ENCODE data around the gene ELP5.

Gene ELP5, protein sequence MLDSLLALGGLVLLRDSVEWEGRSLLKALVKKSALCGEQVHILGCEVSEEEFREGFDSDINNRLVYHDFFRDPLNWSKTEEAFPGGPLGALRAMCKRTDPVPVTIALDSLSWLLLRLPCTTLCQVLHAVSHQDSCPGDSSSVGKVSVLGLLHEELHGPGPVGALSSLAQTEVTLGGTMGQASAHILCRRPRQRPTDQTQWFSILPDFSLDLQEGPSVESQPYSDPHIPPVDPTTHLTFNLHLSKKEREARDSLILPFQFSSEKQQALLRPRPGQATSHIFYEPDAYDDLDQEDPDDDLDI

DNA sequence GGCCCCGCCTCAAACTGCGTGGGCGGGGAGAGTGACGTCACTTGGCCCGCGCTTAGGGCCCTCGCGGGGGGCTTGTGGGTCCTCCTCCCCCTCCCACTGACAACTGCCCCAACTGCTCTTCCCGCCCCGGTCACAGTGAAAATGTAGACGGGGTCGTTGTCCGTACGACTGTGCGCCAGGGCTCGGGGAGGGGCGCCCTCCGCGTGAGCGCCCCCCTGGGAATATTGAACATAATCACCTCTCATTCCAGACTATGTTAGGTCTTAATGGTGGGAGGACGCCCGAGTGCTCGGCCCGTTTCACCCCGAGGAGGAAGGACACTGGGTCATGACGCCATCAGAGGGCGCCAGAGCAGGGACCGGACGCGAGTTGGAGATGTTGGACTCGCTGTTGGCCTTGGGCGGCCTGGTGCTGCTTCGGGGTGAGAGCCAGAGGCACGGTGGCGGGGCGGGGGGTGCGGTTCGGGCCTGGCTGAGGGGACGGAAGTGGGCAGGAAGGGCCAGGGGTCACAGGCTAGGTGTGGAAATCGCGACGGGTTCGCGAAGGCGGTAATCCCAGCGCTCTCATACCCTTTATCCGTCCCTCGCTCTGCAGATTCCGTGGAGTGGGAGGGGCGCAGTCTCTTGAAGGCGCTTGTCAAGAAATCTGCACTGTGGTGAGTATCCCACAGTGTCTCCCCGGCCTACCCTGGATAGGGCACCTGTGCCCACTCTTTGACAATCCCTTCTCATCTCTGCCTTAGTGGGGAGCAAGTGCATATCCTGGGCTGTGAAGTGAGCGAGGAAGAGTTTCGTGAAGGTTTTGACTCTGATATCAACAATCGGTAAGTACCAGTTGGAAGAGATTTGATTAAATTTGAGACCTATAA lies at the start of gene ELP5:
TSS of gene ELP5 (plus strand) at position 40 of the 868 bp plus-strand sequence. CDS start at position 376, 336 bp downstream.
- in situ Hi-C loops (cut with MboI; ENCODE audit: low sequenced_read_pairs), result no loop called here

DNA sequence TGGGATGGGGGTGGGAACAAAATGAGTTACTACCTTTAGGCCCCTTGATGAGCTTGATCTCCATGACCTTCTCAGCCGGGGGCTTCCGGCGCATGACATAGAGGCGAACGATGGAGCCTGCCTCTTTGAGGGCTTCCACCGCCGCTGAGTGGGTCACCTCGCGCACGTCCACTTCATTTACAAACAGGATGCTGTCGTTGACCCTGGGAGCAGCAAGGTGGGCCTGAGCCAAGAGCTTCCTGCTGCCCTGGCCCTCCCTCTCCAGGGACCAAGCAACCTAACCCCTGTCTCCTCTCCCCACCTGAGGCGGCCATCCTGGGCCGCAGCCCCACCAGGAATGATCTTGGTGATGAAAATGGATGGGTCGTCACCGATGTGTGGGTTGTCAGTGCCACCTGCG lies 48.6 kb upstream of the ELP5 start:
- in situ Hi-C loops (cut with MboI; ENCODE audit: low sequenced_read_pairs), result no loop called here

DNA sequence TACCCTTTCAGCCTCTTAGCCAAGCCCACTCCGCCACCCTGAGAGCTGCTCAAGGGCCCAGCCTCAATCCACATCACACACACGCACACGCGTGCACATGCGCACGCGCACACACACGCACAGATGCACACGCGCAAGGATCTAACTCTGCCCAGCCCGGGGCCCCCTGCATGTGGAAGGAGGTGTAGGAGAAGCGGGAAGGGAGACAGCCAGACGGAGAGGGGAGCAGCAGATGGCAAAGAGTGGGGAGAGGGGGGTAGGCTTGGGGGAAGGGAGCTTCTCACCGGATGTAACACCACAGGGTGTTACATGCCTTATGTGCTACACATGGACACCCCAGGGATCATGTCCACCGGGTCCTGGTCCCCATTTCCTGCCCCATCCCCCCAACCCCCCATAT lies 47.7 kb upstream of the ELP5 start:
- in situ Hi-C loops (cut with MboI; ENCODE audit: low sequenced_read_pairs), result no loop called here

DNA sequence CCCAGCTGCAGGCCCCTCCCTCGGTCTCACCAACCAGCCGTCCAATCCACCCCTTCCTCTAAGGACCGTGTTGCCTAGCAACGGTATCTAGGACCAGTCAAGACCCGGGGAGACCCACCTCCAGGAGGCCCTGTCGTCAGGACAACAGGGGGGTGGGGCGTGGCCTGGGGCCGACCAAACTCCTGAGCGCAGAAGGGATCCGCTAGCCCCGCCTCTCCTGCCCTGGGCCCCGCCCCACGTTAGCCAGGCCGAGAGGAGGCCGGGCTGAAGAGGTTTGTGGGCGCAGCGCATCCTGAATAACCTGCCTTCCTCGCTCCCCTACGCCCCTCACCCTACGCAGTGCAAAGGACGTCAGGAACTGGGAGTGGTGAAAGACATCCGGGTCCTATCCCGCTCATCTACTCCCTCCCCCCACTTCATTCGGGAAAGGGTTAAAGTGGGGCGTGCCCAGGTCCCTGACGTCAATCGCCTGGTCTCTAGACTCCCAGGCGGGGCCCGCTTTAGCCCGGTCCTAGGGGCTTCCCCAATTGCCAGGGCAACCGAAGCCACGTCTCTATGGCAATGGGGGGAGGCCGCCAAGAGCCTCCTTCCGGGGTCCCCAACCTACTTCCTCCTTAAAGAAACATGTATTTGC lies 47.1 kb upstream of the ELP5 start:
- in situ Hi-C loops (cut with MboI; ENCODE audit: low sequenced_read_pairs), result no loop called here

DNA sequence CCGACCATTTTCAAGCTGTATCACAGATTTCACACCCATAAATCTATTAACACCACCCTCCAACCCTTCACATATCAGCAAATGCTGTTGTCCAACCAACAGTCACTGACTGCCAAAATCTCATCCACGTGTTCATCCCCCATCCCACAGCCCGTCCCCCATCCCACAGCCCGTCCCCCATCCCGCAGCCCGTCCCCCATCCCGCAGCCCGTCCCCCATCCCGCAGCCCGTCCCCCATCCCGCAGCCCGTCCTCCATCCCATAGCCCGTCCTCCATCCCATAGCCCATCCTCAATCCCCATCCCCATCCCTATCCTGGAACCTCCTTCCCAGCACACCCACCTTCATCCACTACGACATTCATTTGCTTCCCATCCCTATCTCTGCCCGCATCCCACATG lies 46.5 kb upstream of the ELP5 start:
- in situ Hi-C loops (cut with MboI; ENCODE audit: low sequenced_read_pairs), result no loop called here

DNA sequence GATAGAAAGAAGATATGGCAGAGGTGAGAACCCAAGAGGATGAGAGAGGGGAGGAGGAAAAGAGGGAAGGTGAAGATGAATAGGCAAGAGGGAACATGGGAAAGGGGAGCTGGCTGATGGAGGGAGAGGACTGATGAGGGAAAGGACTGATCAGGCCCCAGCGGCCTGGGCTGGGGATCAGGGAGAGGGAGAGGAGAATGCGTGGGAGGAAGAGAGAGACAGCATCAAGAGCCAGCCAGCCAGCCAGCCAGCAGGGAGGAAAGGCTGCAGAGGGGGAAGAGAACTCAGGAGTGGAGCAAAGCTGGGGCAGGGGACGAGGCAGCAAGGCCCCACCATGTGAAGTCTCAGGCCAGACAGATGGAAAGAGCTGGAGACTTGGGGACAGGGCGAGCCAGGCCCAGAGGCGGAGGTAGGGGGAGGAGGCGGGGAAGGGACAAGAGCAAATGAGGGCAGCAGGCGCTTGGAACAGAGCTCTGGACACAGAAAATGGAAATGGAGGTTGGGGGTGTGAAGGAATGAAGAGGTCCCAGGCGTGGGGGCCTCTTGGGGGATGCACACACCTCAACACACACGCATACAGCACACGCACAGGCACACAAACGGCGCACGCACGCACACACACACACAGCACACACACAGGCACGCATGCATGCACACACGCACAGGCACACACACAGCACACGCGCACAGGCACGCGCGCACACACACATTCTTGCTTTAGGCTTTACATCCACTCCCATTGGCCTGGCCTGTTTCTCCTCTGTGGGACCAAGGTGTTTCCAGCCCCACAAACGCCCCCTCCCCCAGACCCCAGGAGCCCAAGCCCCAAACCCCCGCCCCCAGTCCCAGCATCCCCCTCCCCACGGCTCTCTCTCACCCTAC lies 44.7 kb upstream of the ELP5 start:
- in situ Hi-C loops (cut with MboI; ENCODE audit: low sequenced_read_pairs), result no loop called here

DNA sequence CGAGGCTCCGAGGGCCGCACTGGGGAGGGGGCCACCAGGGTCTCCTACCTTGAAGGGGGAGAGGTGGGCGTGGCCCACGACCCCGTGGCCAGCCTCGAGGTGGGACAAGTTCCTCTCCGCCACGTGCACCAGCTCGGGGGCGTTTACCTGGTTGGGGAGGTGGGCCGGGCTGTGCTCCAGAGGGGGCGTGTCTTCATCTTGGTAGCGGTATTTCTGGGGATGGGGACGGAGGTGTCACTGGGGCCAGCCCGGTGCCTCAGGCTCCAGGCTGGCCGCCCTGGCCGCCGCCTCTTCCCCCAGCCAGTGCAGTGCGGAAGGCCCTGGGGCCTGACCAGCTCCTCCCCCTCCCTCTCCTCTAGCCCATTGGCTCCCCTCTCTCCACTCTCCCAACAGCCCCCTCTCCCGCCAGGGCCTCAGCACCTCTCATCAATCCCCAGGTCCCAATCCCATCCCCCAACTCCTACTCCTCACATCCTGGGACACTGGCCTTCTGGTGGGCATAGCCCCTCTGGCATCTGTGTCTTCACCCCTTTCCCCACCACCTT lies 43.9 kb upstream of the ELP5 start:
- in situ Hi-C loops (cut with MboI; ENCODE audit: low sequenced_read_pairs), result no loop called here

DNA sequence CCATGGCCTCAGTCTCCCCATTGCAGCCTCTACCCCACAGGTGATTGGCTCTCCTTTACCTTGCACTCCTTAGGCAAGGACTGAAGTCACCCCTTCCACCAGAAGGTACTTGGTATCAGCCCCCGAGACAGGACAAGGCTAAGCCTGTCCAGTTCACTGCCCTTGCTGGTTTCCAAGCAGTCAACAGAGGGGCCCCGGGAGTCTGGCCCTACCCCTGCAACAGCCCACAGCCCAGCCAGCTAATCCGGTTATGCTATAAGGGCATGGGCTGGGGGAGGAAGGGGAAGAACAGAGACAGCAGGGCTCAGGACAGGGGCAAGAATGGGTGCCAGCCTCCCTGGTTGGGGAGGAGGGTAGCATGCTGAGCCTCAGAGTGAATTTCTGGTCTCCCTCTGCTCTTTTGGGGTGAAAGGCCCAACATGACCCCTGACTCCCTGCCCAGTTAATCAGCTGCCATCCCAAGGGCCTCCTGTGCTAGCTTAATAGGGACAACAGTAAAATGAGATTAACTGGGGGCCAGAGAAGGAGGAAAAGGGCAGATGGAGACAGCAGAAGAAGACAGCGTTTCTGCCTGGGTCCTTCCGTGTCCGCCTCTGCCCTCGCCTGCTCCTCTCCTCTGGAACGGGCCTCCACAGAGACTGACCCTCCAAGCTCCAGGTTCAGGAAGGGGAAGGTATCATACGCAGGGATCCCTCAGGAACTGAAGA lies 43.1 kb upstream of the ELP5 start:
- in situ Hi-C loops (cut with MboI; ENCODE audit: low sequenced_read_pairs), result no loop called here

DNA sequence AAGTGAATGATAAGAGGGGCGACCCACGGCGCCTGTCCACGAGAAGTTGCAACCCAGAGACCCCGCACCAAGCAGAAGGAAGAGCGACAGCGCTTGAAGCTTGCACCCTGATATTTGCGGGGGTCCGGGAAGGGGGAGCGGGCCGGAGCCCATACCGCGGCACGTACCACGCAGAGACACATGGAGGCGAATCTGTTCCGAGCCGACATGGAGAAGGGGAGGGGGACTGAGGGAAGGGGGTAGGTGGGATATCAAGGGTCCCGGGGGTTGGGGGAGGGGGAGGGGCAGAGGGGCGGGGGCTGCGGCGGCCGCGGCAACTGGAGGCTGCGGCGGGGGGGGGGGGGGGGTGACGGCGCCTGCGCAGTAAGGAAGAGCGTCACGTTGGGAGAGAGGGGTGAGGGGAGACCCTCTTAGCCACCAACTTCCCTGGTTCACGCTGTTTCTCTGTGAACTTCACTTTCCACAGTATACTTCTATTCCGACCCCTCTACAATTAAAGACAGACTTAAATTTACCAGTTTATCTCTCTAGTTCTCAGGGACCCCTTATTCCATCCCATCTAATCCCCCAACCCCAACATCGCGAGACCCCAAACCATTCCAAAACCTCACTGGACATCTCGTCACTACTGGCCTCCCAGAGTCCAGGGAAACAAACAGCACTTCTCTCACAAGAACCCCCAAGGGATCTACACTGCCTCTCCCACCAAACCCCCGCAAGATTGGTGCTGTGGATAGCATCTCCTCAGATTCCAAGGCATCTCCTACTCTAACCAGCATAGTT lies 40.3 kb upstream of the ELP5 start:
- in situ Hi-C loops (cut with MboI; ENCODE audit: low sequenced_read_pairs), result no loop called here

DNA sequence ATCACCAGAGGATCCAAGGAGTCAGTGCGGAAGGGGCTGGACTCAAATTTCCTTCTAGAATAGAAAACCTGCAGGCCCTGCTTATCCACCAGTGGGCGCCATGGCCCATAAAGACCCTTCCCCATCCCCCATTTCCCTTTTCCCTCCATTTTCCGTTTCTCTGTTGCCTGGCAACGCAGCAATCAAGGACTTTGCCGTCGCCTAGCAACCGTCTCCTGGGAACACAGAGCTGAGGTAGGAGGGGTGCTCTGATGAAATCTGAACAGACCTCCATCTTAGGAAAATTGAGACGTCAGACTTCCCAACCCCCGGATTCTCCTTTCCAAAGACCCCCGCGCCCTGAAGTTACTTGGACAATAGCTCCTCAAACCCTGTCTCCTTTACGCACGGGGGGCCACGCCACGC lies 38.1 kb upstream of the ELP5 start:
- in situ Hi-C loops (cut with MboI; ENCODE audit: low sequenced_read_pairs), result no loop called here

DNA sequence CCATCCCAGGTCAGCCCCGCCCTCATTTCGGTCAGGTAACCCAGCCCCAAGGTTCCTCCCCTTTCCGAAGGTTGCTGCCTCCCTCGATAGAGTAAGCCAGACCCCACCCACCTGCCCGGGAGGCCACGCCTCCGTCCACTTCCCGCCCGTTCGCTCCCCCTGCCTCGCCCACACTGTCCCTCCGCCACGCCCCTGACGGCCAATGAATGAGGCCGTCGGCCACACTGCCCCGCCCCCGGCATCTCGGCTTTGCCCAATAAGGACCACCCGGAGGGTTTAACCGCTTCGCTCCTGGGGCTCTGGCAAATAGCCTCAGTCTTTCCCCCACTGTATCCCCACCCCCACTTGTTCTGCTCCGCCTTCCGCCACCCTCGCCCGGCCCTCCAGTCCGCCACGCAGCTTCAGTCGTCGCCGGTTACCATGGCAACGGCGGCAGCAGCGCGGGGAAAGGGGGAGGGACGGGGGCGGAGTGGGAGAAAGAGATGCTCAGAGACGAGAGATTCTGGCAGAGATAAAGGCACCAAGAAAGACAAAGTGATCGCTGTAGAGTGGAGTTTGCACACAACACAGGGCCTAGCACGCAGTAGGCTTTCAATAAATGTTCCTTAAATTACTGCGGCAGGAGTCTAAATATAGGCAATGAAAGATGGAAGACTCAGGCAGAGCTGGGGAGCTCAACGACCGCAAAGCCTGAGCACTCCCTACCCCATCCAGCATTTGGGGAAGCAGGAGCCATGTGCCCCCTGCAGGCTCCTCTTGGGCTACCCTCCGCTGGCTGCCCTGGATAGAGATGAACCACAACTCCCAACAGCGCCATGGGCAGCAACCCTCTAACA lies 37.5 kb upstream of the ELP5 start:
- in situ Hi-C loops (cut with MboI; ENCODE audit: low sequenced_read_pairs), result no loop called here

DNA sequence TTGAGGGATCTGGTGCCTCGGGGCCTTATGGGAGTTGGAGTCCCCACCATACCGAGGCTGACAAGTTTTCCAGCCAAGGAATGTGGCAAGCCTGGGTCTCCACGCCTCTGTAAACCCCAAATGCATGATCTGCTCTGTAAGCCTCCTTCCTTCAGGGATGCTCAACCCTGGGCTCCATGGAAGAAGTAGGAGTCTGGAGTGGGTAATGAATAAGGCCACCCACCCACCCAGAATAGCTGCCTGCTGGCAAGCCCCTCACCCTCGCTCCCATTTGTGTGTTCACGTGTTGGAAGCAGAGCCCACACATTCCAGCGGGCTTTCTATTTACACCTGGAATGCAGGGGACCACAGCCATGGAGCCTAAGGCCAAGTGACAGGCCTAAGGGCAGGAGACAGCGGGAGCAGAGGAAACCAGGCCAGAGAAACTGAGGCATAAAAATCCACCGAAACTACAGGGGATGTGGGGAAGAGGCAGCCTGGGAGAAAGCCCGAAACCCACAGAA lies 36.8 kb upstream of the ELP5 start:
- in situ Hi-C loops (cut with MboI; ENCODE audit: low sequenced_read_pairs), result no loop called here

DNA sequence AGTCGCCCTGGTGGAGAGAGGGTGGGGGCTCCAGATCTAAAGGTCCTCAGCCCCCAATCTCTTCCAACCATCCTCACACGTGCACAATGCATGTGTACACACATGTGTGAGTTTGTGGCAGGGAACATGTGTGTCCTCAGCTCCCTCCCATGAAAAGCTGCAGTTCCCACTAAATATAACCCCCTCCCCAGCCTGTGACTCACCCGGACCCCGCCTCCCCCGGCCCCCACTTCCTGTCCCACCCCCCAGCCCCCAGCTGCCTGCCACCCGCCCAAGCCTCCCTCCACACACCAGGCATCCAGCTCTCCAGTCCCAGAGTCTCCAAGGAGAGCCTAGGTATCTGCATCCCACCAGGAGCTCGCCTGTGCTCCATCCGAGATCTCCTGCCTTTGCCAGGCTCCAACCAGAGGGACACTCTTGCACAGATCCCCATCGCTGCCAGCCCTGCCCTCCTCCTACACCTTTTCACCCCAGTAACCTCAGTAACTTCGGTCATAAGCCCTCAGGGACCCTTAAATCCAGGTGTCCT lies 36.3 kb upstream of the ELP5 start:
- in situ Hi-C loops (cut with MboI; ENCODE audit: low sequenced_read_pairs), result no loop called here

DNA sequence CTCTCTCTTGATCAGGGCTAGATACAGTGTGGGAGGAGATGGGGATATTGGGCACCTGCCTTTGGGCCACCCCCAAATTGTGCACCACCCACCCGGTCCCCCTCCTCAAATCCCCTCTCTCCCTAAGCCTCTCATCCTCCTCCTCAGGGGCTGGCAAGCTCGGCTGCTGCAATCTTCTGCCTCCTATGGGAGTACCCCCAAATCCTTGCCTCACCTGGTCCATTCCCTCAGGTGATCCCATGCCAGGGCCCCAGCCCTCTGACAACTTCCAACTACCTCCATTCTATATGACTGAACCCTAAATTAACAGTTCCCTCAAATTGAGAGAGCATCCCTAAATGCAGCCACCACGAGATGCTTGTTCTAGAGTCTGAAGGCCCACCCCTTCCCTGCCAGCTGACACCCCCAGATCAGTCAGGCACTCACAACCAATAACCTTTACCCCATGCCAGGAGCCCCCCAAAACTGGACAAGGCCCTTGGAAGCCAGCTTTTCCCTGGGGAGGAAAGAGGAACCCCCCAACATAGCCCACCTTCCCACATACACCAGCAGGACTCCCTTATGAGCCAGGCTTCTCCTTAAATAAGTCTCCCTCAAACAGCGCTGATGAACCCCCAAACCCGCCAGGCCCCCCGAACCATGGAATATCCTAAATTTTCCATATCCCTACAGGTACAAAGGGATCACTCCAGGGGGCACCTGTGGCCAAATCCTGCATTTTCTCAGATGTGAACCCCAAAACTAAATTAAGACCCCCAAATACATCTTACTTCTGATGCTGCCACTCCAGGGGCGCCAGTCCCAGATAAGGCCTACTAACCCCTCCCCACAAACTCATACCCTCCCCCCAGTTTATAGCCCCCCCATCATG lies 35.5 kb upstream of the ELP5 start:
- in situ Hi-C loops (cut with MboI; ENCODE audit: low sequenced_read_pairs), result no loop called here

DNA sequence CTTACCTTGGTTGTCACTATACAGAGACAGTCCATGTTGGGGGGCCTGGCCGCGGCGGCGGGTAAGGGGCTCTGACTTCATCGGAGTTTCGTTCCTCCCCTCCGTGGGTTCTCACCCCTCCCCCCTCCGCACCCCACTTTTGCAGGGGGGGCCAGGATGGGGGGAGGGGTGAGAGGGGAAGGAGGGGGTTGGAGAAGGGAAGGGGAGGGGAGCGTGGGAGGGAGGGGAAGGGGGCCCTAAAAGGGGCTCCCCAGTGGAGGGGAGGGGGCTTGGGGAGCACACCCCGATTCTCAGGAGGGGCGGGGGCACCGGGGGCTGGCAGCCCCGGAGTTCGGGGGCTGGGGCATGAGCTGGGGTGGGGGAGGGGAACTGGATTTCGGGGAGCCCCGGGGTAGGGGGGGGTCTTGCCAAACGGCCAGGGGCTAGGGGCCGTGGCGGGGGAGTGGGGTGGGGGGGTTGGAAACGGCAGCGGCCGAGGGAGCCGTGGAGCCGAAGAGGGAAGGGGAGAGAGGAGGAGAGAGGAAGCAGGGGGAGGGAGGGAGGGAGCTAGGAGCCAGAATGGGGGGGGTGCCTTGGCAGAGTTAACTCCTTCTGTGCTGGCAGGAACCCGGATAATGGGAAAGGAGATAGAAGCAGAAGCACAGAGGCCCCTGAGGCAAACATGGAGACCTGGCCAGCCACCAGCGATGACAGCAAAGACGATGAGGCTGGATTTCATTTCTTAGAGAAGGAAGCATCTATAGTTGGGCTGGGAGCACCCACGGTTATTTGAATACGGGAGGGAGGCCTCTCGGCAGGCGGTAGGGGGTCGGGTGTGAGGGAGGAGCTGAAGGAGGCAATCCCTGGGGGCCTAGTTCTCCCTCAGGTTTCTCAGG lies 34.7 kb upstream of the ELP5 start:
- in situ Hi-C loops (cut with MboI; ENCODE audit: low sequenced_read_pairs), result no loop called here

DNA sequence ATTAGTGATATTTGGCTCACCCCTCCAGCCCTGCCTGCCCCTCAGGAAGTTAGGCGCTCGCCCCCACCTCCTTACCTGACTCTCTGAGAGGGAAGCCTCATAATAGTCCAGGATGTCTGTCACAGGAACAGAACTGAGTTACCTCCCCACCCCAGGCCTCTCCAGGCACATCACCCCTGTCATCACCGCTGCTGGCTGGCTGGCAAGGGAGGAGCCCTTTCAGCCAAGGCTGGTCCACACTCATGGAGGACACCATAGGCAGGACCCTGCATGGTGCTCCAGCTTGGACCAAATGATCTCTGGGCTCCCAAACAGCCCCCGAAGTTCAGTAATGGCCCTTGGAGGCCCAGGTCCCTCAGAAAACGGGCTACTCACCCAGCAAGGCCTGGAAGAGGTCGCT lies 33.8 kb upstream of the ELP5 start:
- in situ Hi-C loops (cut with MboI; ENCODE audit: low sequenced_read_pairs), result no loop called here

Data from HL-60/S4 treated with retinoic acid at 250 ng/mL for 4 days and 3 days (cell line).